GM04503 (cell line): Measurements from ENCODE around the gene NPDC1.

Source experiments
- DNase-seq: peaks from one replicate; pipeline ENCODE4 v3.0.0-alpha.2; 2012; ENCODE audit warnings: low read depth

The NPDC1 gene

GRCh38 chr9:137025517-137025966, 20.4 kb downstream of the NPDC1 start:
- no peak for DNase-seq

- no peak for DNase-seq
Observed at GRCh38 chr9:137023583-137023991, 22.4 kb downstream of the NPDC1 start.

- no peak for DNase-seq
Observed at GRCh38 chr9:137023157-137023556, 22.8 kb downstream of the NPDC1 start.

GRCh38 chr9:137022662-137023008, 23.3 kb downstream of the NPDC1 start:
- no peak for DNase-seq

GRCh38 chr9:137021979-137022661, 23.9 kb downstream of the NPDC1 start:
- no peak for DNase-seq

GRCh38 chr9:137021568-137021978, 24.4 kb downstream of the NPDC1 start:
- DNase-seq, result no peak

GRCh38 chr9:137020771-137021567, 25.0 kb downstream of the NPDC1 start:
- DNase-seq, result no peak

GRCh38 chr9:137019891-137020683, 25.9 kb downstream of the NPDC1 start:
- no peak for DNase-seq

GRCh38 chr9:137018761-137019559, 27.0 kb downstream of the NPDC1 start:
- DNase-seq, result no peak

GRCh38 chr9:137017791-137018497, 28.0 kb downstream of the NPDC1 start:
- no peak for DNase-seq

GRCh38 chr9:137017071-137017470, 28.9 kb downstream of the NPDC1 start:
- DNase-seq, result no peak

- no peak for DNase-seq
Observed at GRCh38 chr9:137016436-137016835, 29.5 kb downstream of the NPDC1 start.

GRCh38 chr9:137015976-137016375, 30.0 kb downstream of the NPDC1 start:
- DNase-seq, result no peak

GRCh38 chr9:137015540-137015930, 30.4 kb downstream of the NPDC1 start:
- no peak for DNase-seq

GRCh38 chr9:137014776-137015539, 31.0 kb downstream of the NPDC1 start:
- no peak for DNase-seq

- DNase-seq, result no peak
Observed at GRCh38 chr9:137014166-137014565, 31.8 kb downstream of the NPDC1 start.

GRCh38 chr9:137013571-137013940, 32.4 kb downstream of the NPDC1 start:
- DNase-seq, result no peak

GRCh38 chr9:137012694-137013570, 33.0 kb downstream of the NPDC1 start:
- no peak for DNase-seq

- no peak for DNase-seq
Observed at GRCh38 chr9:137011907-137012675, 33.9 kb downstream of the NPDC1 start.
